WTC11 (cell line): ENCODE results near the gene ZMYND15. TPM values are rescaled to one million over a fixed set of nuclear protein-coding genes. Genes with fewer than 3 reads are reported as not detected.

Source experiments
- ATAC-seq: fragments of 200-7000 bp; cut with Tn5 transposase; 2 replicates; pipeline ENCODE4 v1.10.0; 2021; ENCODE audit warnings: mild to moderate bottlenecking, moderate library complexity
- CTCF ChIA-PET: fragments of 300-600 bp; sonication (Branson Sonifier 250); formaldehyde crosslinking; loops from one replicate; lab custom pipeline; 2021; ENCODE audit warnings: antibody characterized with exemption; lab: Charles Lee
- POLR2A ChIA-PET: fragments of 350-600 bp; sonication (Branson Sonifier 250); formaldehyde crosslinking; loops from one replicate; lab custom pipeline; 2021; ENCODE audit warnings: antibody characterized with exemption; lab: Charles Lee
- DNase-seq: peaks from one replicate; pipeline ENCODE4 v3.0.0; 2021; ENCODE audit warnings: low spot score
- H3K27ac Mint-ChIP-seq: 2 replicates; pipeline ENCODE4 v1.8.0; 2021; ENCODE audit warnings: mixed read lengths
- H3K27me3 Mint-ChIP-seq: 2 replicates; pipeline ENCODE4 v1.8.0; 2021; ENCODE audit warnings: low read depth, mild to moderate bottlenecking, moderate library complexity, mixed read lengths
- H3K36me3 Mint-ChIP-seq: 2 replicates; pipeline ENCODE4 v1.8.0; 2021; ENCODE audit warnings: mixed read lengths
- H3K4me1 Mint-ChIP-seq: 2 replicates; pipeline ENCODE4 v1.8.0; 2022; ENCODE audit warnings: mixed read lengths
- H3K4me3 Mint-ChIP-seq: 2 replicates; pipeline ENCODE4 v1.8.0; 2021; ENCODE audit warnings: mild to moderate bottlenecking, moderate library complexity, mixed read lengths
- H3K9me3 Mint-ChIP-seq: 2 replicates; pipeline ENCODE4 v1.8.0; 2021; ENCODE audit warnings: mixed read lengths
- AR ChIP-seq: fragments of 250-450 bp; sonication (Bioruptor Pico); IDR thresholded peaks from 2 replicates; pipeline ENCODE4 v1.9.0; 2021; ENCODE audit warnings: mild to moderate bottlenecking
- CREB1 ChIP-seq: sonication (generic); formaldehyde crosslinking; IDR thresholded peaks from 2 replicates; pipeline ENCODE4 v1.8.0; 2023; ENCODE audit warnings: mild to moderate bottlenecking, missing genetic modification reagents
- CTCF ChIP-seq: fragments of 200-600 bp; IDR thresholded peaks from 2 replicates; pipeline ENCODE4 v1.8.0; 2022; ENCODE audit warnings: antibody characterized with exemption
- E2F4 ChIP-seq: sonication (generic); formaldehyde crosslinking; IDR thresholded peaks from 2 replicates; pipeline ENCODE4 v1.8.1; 2022; ENCODE audit warnings: low read depth, mild to moderate bottlenecking, moderate library complexity, missing genetic modification reagents, borderline replicate concordance
- ELF4 ChIP-seq: sonication (generic); formaldehyde crosslinking; IDR thresholded peaks from 2 replicates; pipeline ENCODE4 v1.8.1; 2022; ENCODE audit warnings: low read depth, mild to moderate bottlenecking, moderate library complexity, missing genetic modification reagents
- FOXJ3 ChIP-seq: sonication (generic); formaldehyde crosslinking; IDR thresholded peaks from 2 replicates; pipeline ENCODE4 v1.9.0; 2021; ENCODE audit warnings: missing genetic modification reagents, mild to moderate bottlenecking, borderline replicate concordance
- GABPB1 ChIP-seq: sonication (generic); formaldehyde crosslinking; IDR thresholded peaks from 2 replicates; pipeline ENCODE4 v1.8.1; 2023; ENCODE audit warnings: mild to moderate bottlenecking, missing genetic modification reagents
- MYBL2 ChIP-seq: sonication (generic); formaldehyde crosslinking; IDR thresholded peaks from 2 replicates; pipeline ENCODE4 v1.8.1; 2023; ENCODE audit warnings: mild to moderate bottlenecking, moderate library complexity, missing genetic modification reagents
- PRDM15 ChIP-seq: sonication (generic); formaldehyde crosslinking; IDR thresholded peaks from 2 replicates; pipeline ENCODE4 v1.8.0; 2022; ENCODE audit warnings: missing genetic modification reagents
- PRRX2 ChIP-seq: fragments of 250-450 bp; sonication (Bioruptor Pico); IDR thresholded peaks from 2 replicates; pipeline ENCODE4 v1.8.0; 2021; ENCODE audit warnings: mild to moderate bottlenecking
- TCF7 ChIP-seq: sonication (generic); formaldehyde crosslinking; IDR thresholded peaks from 2 replicates; pipeline ENCODE4 v1.8.0; 2022; ENCODE audit warnings: mild to moderate bottlenecking, low read depth, missing genetic modification reagents, moderate library complexity
- TEAD4 ChIP-seq: sonication (generic); formaldehyde crosslinking; IDR thresholded peaks from 2 replicates; pipeline ENCODE4 v1.8.0; 2022; ENCODE audit warnings: mild to moderate bottlenecking, missing genetic modification reagents
- USF1 ChIP-seq: sonication (generic); formaldehyde crosslinking; IDR thresholded peaks from 2 replicates; pipeline ENCODE4 v1.8.0; 2022; ENCODE audit warnings: mild to moderate bottlenecking, missing genetic modification reagents
- ZMAT4 ChIP-seq: fragments of 250-450 bp; sonication (Bioruptor Pico); IDR thresholded peaks from 2 replicates; pipeline ENCODE4 v1.9.0; 2021; ENCODE audit warnings: mild to moderate bottlenecking
- ZNF281 ChIP-seq: sonication (generic); formaldehyde crosslinking; IDR thresholded peaks from 2 replicates; pipeline ENCODE4 v1.8.0; 2023; ENCODE audit warnings: mild to moderate bottlenecking, missing genetic modification reagents
- total RNA-seq: library from RNA; stranded (reverse); gene quantifications from 3 replicates; pipeline ENCODE4 v1.2.3, GENCODE V29; 2021

ZMYND15 gene
- total RNA-seq, 1 experiment from 2014 or later = 0.63 TPM

GRCh38 chr17:4777969-4778760 is 38.5 kb downstream of the ZMYND15 start:
- Mint-ChIP-seq H3K9me3 (no peaks in the 10 kb centered on the region), H3K36me3 (no peaks in the 10 kb centered on the region), H3K27me3 (peaks cover 18% of the 10 kb centered on the region), H3K27ac (no peak overlapping the region), H3K4me1 (no peaks in the 10 kb centered on the region), H3K4me3 (no peak overlapping the region)
- TF ChIP-seq AR (CRISPR knock-in tag) = no peak
- TF ChIP-seq GABPB1 (CRISPR knock-in tag) = peak; percentile 94
- CTCF ChIA-PET = interaction anchor here (2.7 kb wide), 1 partner anchor 12 kb away, joined by 13 read pairs; no protein-coding TSS in a partner anchor
- POLR2A ChIA-PET = interaction anchor here (0.6 kb wide), 1 partner anchor 39 kb away, joined by 8 read pairs; no protein-coding TSS in a partner anchor
- DNase-seq (no peak), ATAC-seq (no peak)

- Mint-ChIP-seq H3K36me3 (no peaks in the 10 kb centered on the region), H3K27ac (no peak overlapping the region), H3K9me3 (no peaks in the 10 kb centered on the region), H3K27me3 (peaks cover 20% of the 10 kb centered on the region), H3K4me1 (no peaks in the 10 kb centered on the region), H3K4me3 (no peak overlapping the region)
- ChIA-PET CTCF (interaction anchor here (0.6 to 2.7 kb wide), 3 partner anchors 8 to 126 kb away, joined by 3 to 13 read pairs (median 4); partner anchors contain the start of gene GLTPD2), POLR2A (interaction anchor here (0.6 kb wide), 1 partner anchor 27 kb away, joined by 3 read pairs; no protein-coding TSS in a partner anchor)
- ATAC-seq (no peak), DNase-seq (no peak)
- TF ChIP-seq MYBL2 (CRISPR knock-in tag) (no peak), E2F4 (no peak), CREB1 (CRISPR knock-in tag) (no peak), FOXJ3 (CRISPR knock-in tag) (no peak), ZMAT4 (no peak), CTCF (no peak), USF1 (no peak), ZNF281 (CRISPR knock-in tag) (no peak), PRRX2 (CRISPR knock-in tag) (no peak), TCF7 (CRISPR knock-in tag) (no peak), PRDM15 (no peak), ELF4 (CRISPR knock-in tag) (no peak), TEAD4 (CRISPR knock-in tag) (no peak)
Observed at GRCh38 chr17:4780325-4780955, 40.8 kb downstream of the ZMYND15 start.
